Endothelial cell of umbilical vein (primary cell): ENCODE results near the gene UBAC1. TPM values are rescaled to one million over a fixed set of nuclear protein-coding genes. Genes with fewer than 3 reads are reported as not detected.

Experiments used
- BruUV-seq: library from RNA; stranded (reverse); fragments of 400-500 nt; replicated peaks from 2 replicates; lab custom pipeline; 2021; lab: Mats Ljungman, UMichigan
- CTCF ChIA-PET: fragments of 300-600, 350-600 bp; sonication (Branson Sonifier 250); formaldehyde crosslinking; loops from one replicate; lab custom pipeline; 2021; ENCODE audit warnings: antibody characterized with exemption, inconsistent platforms; lab: Charles Lee
- POLR2A ChIA-PET: fragments of 300-600, 350-600 bp; sonication (Branson Sonifier 250); formaldehyde crosslinking; loops from one replicate; lab custom pipeline; 2021; ENCODE audit warnings: antibody characterized with exemption, inconsistent platforms; lab: Charles Lee
- DNase-seq: peaks from one replicate; pipeline ENCODE4 v3.0.0-alpha.2; 2011; ENCODE audit warnings: low read depth, low spot score
- FAIRE-seq: peaks from 2 replicates; lab custom pipeline; 2011; peaks lifted over from hg19 to GRCh38; lab: Jason Lieb, UNC
- H2AFZ ChIP-seq: 2 replicates; pipeline ENCODE4 v1.6.0; 2012; ENCODE audit warnings: low read depth, low read length, control low read depth, inconsistent platforms
- H3K27ac ChIP-seq: 2 replicates; pipeline ENCODE4 v1.5.1; 2011; ENCODE audit warnings: low read depth, mild to moderate bottlenecking, control low read depth, low read length, moderate library complexity; ENCODE audit not compliant: insufficient read depth
- H3K27me3 ChIP-seq, 2 experiments: 2 replicates each; pipeline versions ENCODE4 v1.6.0 to v1.6.1; 2011; ENCODE audit warnings: low read length in 2 of 2, mixed read lengths in 1 of 2; ENCODE audit not compliant: control insufficient read depth in 2 of 2, insufficient read depth in 2 of 2
- H3K36me3 ChIP-seq, 2 experiments: 2 replicates in 1 of 2; 3 replicates in 1 of 2; pipeline ENCODE4 v1.5.1; 2011; ENCODE audit warnings: low read length in 2 of 2, mild to moderate bottlenecking in 1 of 2, moderate library complexity in 1 of 2; ENCODE audit not compliant: control insufficient read depth in 2 of 2, insufficient read depth in 2 of 2; ENCODE audit errors: extremely low read depth in 1 of 2
- H3K4me1 ChIP-seq: 3 replicates; pipeline ENCODE4 v1.5.1; 2011; ENCODE audit warnings: mild to moderate bottlenecking, low read length; ENCODE audit not compliant: control insufficient read depth, insufficient read depth; ENCODE audit errors: extremely low read depth
- H3K4me2 ChIP-seq: 2 replicates; pipeline ENCODE4 v1.6.1; 2011; ENCODE audit warnings: low read length, control low read depth, mixed read lengths; ENCODE audit not compliant: insufficient read depth
- H3K4me3 ChIP-seq, 3 experiments: fragments of 200-600 bp in 1 of 3; sonication (generic), shearing (Covaris generic) in 1 of 3; replicated peaks in 1 of 3; 2 replicates each; pipeline ENCODE4 v1.5.1; 2011 to 2016; ENCODE audit warnings: control low read depth in 3 of 3, low read length in 3 of 3, mild to moderate bottlenecking in 2 of 3, inconsistent platforms in 1 of 3, low read depth in 1 of 3, moderate library complexity in 1 of 3; ENCODE audit not compliant: insufficient read depth in 1 of 3
- H3K79me2 ChIP-seq: 2 replicates; pipeline ENCODE4 v1.6.0; 2012; ENCODE audit warnings: low read length, inconsistent platforms; ENCODE audit not compliant: control insufficient read depth, insufficient read depth
- H3K9ac ChIP-seq: replicated peaks from 2 replicates; pipeline ENCODE3; 2011; ENCODE audit warnings: low read length, control low read depth; ENCODE audit not compliant: insufficient read depth; ENCODE audit errors: extremely low read depth
- H3K9me1 ChIP-seq: replicated peaks from 3 replicates; pipeline ENCODE4 v1.6.0; 2011; ENCODE audit warnings: mild to moderate bottlenecking, low read length; ENCODE audit not compliant: control insufficient read depth, insufficient read depth; ENCODE audit errors: extremely low read depth
- H3K9me3 ChIP-seq: replicated peaks from 2 replicates; pipeline ENCODE4 v1.5.1; 2012; ENCODE audit warnings: low read length, inconsistent platforms; ENCODE audit not compliant: control insufficient read depth, insufficient read depth
- H4K20me1 ChIP-seq: replicated peaks from 2 replicates; pipeline ENCODE3; 2011; ENCODE audit warnings: mild to moderate bottlenecking, low read length; ENCODE audit not compliant: control insufficient read depth, insufficient read depth; ENCODE audit errors: extremely low read depth
- EZH2 ChIP-seq: IDR thresholded peaks from 2 replicates; pipeline ENCODE4 v1.6.1; 2012; ENCODE audit warnings: borderline replicate concordance, low read depth, mild to moderate bottlenecking, moderate library complexity, low read length, inconsistent platforms; ENCODE audit not compliant: severe bottlenecking
- FOS ChIP-seq: IDR thresholded peaks from 2 replicates; pipeline ENCODE4 v1.6.1; 2011; ENCODE audit warnings: mild to moderate bottlenecking, low read length, moderate library complexity, borderline replicate concordance; ENCODE audit not compliant: insufficient read depth
- GATA2 ChIP-seq: IDR thresholded peaks from 2 replicates; pipeline ENCODE4 v1.7.0; 2011; ENCODE audit warnings: low read depth, mild to moderate bottlenecking, moderate library complexity, mixed read lengths, low read length; ENCODE audit not compliant: insufficient read length, insufficient read depth
- JUN ChIP-seq: IDR thresholded peaks from 2 replicates; pipeline ENCODE4 v1.6.1; 2011; ENCODE audit warnings: borderline replicate concordance, low read depth; ENCODE audit not compliant: insufficient read length, insufficient read depth
- MAX ChIP-seq: IDR thresholded peaks from 2 replicates; pipeline ENCODE4 v1.6.1; 2011; ENCODE audit not compliant: insufficient read depth, insufficient read length
- MYC ChIP-seq: IDR thresholded peaks from one replicate; pipeline ENCODE4 v1.6.1; 2011; ENCODE audit warnings: mild to moderate bottlenecking, low read depth, low read length
- POLR2A ChIP-seq: IDR thresholded peaks from 2 replicates; pipeline ENCODE4 v1.6.1; 2012; ENCODE audit warnings: low read depth, mild to moderate bottlenecking, control low read depth, low read length
- POLR2AphosphoS5 ChIP-seq: IDR thresholded peaks from 2 replicates; pipeline ENCODE4 v1.6.1; 2012; ENCODE audit warnings: low read depth, mild to moderate bottlenecking, control low read depth, low read length, moderate library complexity; ENCODE audit not compliant: insufficient read depth
- dilution Hi-C: fragments of 300-500 bp; cut with MboI; formaldehyde crosslinking; loops from one replicate; pipeline ENCODE4 v1.15.0; 2019; ENCODE audit warnings: low sequenced_read_pairs; ENCODE audit not compliant: extremely low pct_ligation_motif_present
- intact Hi-C: fragments of 100-400 bp; cut with micrococcal nuclease; formaldehyde crosslinking; loops from one replicate; pipeline ENCODE4 v1.10.0; 2022
- polyA plus RNA-seq, 4 experiments: library from polyadenylated mRNA; depleted of rRNA in 3 of 4; stranded (reverse) in 3 of 4; unstranded in 1 of 4; fragments of >200 nt; gene quantifications; 2 replicates each; pipeline versions ENCODE4 v1.2.1 to v1.2.3, GENCODE V29; 2011 to 2012; ENCODE audit warnings: missing spikeins in 1 of 4
- total RNA-seq: library from RNA; stranded (reverse); gene quantifications from 2 replicates; pipeline ENCODE4 v1.2.3, GENCODE V29; 2021
- TF ChIP-seq, protein P1 (sequence below), 2 donors: IDR thresholded peaks; 1 replicate in 1 of 2; 2 replicates in 1 of 2; pipeline ENCODE4 v1.5.1; 2011; ENCODE audit warnings: low read length in 2 of 2, mild to moderate bottlenecking in 2 of 2, moderate library complexity in 2 of 2, control low read depth in 1 of 2, inconsistent platforms in 1 of 2, low read depth in 1 of 2; ENCODE audit not compliant: insufficient read depth in 1 of 2; ENCODE audit errors: extremely low read depth in 1 of 2

Gene UBAC1
- total and polyA plus RNA-seq, 2 donors (not counting 3 experiments of a cell fraction or from before 2014, with no cell fraction given), result 39.5 to 56.7 TPM

GRCh38 chr9:136010176-136010575, 49.0 kb upstream of the UBAC1 start:
- H3K4me2 ChIP-seq, result no peak overlapping the region
- no peaks in the 10 kb centered on the region for H3K9me3 ChIP-seq
- no peaks in the 10 kb centered on the region for H4K20me1 ChIP-seq
- FAIRE-seq (no peak), DNase-seq (no peak)
- no peak overlapping the region for H3K9ac ChIP-seq
- H3K27me3 ChIP-seq, result no peaks in the 10 kb centered on the region
- no peak overlapping the region for H2AFZ ChIP-seq
- ChIA-PET CTCF (interaction anchor here (1.6 kb wide), 1 partner anchor 112 kb away, joined by 5 read pairs; no protein-coding TSS in a partner anchor), POLR2A (no interaction called here)
- H3K4me3 ChIP-seq, result no peak overlapping the region
- TF ChIP-seq JUN, result no peak
- H3K36me3 ChIP-seq, result peaks cover 0 to 2% of the 10 kb centered on the region in 2 experiments
- dilution Hi-C loops (no loop called here), intact Hi-C loops (no loop called here)
- H3K27ac ChIP-seq, result peak overlapping the region; percentile 76
- BruUV-seq, result no TSS peak
- peaks cover 2% of the 10 kb centered on the region for H3K79me2 ChIP-seq
- H3K9me1 ChIP-seq, result no peaks in the 10 kb centered on the region
- H3K4me1 ChIP-seq, result peaks cover 54% of the 10 kb centered on the region

DNA sequence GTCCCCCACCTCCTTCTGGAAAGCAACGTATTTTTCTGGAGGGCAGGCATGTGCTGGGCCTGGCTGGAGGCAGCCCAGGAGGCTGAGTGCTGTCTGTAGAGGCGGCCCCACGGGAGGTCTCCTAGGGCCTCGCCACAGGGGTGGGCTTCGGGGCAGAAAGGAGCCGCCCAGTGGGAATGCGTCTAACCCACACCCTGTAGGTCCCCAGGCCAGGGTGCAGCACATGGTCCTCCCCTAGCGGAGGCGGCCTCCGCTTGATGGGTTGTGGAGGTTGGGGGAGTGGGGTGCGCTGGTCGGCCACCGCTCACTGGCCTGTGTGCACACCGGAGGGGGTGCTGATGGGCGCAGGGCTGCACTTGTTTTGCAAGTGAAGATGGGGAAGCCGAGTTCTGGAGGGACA, 48.3 kb upstream of the UBAC1 start:
- dilution Hi-C loops (no loop called here), intact Hi-C loops (loop anchor here (5.0 kb wide), 1 partner anchor 108 kb away; the partner anchor contains the start of gene TMEM250)
- Histone ChIP-seq H3K9ac (no peak overlapping the region), H3K9me1 (no peaks in the 10 kb centered on the region), H3K4me1 (peaks cover 54% of the 10 kb centered on the region), H2AFZ (no peak overlapping the region), H3K79me2 (no peaks in the 10 kb centered on the region), H3K27ac (no peak overlapping the region), H4K20me1 (no peaks in the 10 kb centered on the region), H3K27me3 (no peaks in the 10 kb centered on the region), H3K4me3 (no peak overlapping the region), H3K36me3 (peaks cover 0 to 2% of the 10 kb centered on the region in 2 experiments), H3K4me2 (no peak overlapping the region), H3K9me3 (no peaks in the 10 kb centered on the region)
- BruUV-seq, result no TSS peak
- FAIRE-seq (no peak), DNase-seq (no peak)
- ChIA-PET CTCF (no interaction called here), POLR2A (no interaction called here)
- TF ChIP-seq, protein P1, sequence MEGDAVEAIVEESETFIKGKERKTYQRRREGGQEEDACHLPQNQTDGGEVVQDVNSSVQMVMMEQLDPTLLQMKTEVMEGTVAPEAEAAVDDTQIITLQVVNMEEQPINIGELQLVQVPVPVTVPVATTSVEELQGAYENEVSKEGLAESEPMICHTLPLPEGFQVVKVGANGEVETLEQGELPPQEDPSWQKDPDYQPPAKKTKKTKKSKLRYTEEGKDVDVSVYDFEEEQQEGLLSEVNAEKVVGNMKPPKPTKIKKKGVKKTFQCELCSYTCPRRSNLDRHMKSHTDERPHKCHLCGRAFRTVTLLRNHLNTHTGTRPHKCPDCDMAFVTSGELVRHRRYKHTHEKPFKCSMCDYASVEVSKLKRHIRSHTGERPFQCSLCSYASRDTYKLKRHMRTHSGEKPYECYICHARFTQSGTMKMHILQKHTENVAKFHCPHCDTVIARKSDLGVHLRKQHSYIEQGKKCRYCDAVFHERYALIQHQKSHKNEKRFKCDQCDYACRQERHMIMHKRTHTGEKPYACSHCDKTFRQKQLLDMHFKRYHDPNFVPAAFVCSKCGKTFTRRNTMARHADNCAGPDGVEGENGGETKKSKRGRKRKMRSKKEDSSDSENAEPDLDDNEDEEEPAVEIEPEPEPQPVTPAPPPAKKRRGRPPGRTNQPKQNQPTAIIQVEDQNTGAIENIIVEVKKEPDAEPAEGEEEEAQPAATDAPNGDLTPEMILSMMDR (IDR thresholded peaks at IDR 0.05; ENCODE audit: extremely low read depth in 1 of 2, insufficient read depth in 1 of 2, low read depth in 1 of 2, low read length in 2 of 2), result no peak
- TF ChIP-seq POLR2A (no peak), FOS (no peak), POLR2AphosphoS5 (no peak), EZH2 (no peak), MYC (no peak), JUN (no peak), GATA2 (no peak), MAX (no peak)
